CD4-positive, alpha-beta T cell treated with Interleukin-17A for 1 hour (primary cell): ENCODE results near the gene DUSP23.

Experiments
- DNase-seq: peaks from one replicate; pipeline ENCODE4 v3.0.0-alpha.2; 2020

The DUSP23 gene

DNA sequence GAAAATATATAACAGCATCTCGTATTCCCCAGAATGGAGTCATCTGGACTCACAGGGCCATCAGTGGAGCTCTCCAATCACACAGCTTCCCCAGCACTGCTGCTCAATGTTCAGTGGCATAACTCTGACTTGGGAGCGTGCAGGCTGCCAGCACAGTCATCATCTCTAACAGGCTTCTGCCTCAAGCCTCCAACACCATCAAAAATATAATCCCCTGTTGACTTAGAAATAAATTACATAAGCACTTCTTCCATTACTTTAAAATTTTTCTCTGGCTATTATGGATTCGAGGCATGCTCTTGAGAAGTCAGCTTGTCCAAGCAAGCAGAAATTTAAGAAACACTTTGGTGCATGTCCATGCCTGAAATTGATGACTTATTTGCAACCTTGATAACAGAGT, 6.2 kb downstream of the DUSP23 start:
- DNase-seq: no peak

DNA sequence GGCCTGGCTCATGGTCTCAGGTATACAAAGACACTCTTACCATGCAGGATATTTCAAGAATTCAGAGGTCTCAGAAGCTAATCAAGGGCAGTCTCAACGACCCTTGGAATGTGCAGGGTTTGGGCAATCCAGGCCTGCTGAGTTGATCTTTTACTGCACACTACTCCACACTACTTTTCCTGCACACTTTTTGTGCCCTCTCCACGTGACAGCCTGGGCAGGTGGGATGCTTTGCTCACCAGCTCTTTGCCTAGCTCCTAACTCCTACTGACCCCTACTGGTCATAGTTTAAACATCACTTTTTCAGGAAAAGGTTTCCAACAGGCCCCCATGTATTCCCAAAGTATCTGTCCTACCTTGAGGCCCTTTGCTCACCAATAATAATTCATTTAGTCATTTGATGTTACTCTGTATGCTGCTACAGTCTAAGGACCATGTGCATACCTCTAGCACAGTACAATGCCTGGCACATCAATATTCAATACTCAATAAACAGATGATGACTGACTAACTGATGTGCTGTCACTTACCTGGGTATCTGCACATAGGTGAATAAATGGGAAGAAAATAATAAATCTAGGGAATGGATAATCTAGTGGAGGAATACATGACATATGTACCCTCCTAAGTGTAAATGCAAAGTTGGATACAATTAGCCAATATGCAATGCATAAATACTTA, 9.6 kb downstream of the DUSP23 start:
- peak; percentile 38 for DNase-seq

DNA sequence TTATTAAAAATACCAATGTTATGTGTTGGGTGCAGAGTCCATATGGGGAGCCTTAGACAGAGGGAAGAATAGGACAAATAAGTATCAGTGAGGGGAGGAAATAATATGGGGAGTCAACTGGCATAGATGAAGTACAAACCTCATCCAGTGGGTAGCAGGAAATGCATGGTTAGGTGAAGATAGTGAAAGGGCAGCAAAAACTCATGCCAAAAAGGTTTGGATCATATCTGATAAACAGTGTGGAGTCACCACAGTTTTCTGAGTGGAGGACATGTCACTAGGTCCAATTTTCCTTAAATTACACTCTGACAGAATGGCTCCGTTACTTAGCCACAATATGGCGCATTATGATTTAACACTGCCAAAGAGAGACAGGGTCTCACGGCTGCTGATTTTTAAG, 10.3 kb downstream of the DUSP23 start:
- no peak for DNase-seq

DNA sequence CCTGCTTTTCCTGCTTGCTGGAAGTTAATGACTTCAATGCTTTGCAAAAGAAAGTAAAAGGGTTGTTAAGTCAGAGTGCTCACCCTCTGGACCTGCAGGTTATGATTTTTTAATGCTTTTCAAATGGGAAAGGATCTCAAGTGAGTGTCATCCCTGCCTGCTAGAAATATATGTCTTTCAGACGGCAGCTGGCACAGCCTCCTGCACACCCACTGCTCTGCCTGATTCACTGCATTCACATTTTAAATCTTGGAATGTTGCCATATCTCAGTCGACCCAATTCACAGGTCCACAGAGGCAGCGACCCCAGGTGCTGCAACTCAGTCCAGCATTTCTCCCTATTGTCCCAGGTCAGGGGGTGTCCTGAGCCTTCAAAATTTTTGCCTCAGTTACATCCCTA, 10.7 kb downstream of the DUSP23 start:
- DNase-seq: no peak

DNA sequence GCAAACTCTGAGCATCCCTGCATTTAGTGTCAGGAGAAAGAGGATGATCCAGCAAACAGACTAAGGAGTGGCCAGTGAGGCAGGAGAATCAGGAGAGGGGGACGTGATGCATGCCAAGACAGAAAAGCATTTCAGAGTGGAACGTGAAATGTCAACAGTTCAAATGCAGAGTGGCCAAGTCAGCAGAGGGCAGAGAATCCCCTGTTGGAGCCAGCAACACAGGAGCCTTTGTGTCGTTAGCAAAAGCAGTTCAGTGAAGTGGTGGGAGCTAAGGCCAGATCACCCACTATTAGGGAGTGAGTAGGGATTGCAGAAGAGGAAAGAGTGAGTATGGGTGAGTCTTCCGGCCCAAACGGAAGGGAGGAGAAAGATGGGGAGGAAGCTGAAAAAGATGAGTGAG, 14.8 kb downstream of the DUSP23 start:
- DNase-seq: no peak

DNA sequence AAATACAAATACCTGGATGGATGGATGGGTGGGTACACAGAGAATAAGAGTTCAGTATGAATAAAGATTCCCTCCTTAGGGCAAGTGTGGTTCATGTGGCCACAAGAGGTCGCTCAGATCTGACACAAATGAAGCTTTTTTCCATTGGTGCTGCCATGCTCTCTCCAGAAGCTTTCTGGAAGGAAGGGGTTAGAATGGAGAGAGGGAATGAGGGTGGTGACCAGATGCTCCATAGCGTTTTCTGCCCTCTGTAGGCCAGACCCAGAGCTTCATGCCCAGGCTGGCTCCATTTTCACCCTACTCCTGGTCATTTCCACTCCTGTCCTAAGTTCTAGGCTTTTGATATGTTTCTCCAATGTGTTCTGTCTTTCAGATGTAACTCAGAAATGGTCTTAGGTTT, 18.1 kb downstream of the DUSP23 start:
- peak; percentile 68 for DNase-seq

DNA sequence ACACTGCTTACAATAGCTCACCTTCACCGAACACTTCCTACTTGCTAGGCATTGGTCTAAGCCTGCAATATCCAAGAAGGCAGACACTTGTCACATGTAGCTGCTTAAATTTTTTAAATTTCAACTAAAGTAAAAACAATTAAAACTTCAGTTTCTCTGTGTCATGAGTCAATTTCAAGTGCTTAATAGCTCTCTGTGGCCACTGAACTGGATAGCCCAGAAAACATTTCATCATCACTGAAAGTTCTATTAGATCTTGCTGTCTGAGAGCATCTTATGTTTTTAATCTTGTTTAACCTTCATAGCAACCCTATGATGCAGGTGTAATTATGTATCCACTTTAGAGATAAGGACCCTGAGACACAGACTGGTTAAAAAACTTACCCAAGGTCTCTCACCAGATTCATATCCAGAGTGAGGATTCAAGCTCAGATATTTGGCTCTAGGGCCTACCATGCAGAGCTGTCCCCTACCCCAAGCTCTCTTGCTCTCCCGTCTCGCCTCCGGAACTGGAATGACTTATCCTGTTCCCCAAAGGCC, 18.8 kb downstream of the DUSP23 start:
- DNase-seq: no peak

DNA sequence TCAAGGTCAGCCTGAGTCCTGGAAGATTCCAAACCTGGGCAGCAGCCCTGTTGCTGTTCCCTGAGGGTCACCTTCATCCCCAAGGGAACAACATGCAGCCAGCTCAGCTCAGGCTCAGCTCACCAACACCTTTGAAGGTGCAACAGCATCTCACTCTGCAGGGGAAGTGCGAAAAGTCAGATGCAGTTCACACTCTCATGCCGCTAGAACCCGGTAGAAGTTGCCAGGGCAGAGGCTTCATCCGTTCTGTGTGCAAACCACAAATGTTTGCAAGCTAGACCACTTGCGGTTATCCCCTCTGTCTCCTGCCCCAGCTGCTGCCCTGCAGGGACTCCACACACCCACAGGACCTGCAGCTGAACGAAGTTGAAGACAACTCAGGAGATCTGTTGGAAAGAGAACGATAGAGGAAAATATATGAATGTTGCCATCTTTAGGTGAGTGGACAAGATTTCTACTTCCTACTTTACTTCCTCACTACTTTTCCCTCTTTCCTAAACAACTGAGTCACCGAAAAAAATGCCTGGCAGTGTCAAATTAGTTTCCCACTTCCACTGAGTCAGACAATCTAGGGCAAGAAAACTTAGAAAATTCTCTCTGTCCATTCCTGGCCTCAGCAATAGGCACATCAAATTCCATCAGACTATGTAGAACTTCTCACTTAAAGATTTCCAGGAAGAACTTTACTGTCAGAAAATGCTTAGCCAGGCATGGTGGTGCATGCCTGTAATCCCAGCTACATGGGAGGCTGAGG, 19.6 kb downstream of the DUSP23 start:
- peak; percentile 62 for DNase-seq

DNA sequence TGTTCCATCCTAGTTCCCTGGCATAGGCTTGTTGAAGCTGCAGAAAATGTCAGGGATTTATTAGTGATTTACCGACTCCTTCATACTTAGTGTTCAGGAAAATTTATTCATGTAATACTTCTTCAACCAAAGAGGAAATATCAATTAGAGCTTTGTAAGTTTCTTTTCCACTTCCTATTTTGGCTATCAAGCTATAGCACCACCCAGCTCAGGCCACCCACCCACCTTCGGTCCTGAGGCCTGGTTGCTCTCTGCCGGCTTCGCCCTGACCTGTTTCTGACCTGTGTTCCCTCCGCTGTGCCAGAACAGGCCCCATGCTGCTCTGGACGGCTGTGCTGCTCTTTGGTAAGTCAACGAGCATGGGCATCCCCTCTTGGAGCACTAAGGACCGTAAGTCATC, 21.3 kb downstream of the DUSP23 start, which contains the start of gene FCRL6:
TSS of gene FCRL6 (plus strand) at position 250 of the 400 bp plus-strand sequence. CDS start at position 315, 65 bp downstream.
- DNase-seq: no peak

DNA sequence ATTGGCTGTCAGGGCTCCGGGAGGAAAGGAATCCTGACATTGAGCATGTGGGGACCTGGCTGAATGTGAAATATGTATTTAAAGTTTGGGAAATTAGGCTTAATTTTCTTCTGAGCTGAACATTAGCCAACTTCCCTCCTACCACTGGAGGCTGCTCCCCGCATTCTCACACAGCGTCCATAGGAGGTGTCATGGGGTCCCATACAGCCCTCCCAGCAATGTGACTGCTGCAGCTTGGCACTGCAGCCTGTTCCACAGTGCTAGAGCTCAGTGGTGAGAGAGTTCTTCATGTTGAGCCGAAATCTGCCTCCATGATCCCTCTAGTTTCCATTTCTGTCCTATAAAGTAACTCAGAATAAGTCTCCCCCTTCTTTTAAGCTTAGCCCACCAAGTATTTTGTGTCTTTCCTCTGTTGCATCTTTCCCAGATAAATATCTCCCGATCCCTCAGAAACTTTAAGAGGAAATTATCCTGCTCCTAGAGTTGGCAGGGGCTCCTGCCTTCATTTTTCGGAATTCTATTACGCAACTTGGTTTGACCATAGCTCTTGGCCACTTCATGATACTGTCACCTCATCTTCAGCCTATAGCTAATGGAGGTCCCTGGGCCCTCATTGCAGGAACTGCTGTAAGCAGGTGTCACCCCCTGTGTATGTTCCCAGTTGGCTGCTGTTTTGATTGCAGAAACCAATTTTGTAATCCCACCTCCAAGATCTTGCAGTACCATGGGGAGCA, 23.4 kb downstream of the DUSP23 start:
- no peak for DNase-seq

DNA sequence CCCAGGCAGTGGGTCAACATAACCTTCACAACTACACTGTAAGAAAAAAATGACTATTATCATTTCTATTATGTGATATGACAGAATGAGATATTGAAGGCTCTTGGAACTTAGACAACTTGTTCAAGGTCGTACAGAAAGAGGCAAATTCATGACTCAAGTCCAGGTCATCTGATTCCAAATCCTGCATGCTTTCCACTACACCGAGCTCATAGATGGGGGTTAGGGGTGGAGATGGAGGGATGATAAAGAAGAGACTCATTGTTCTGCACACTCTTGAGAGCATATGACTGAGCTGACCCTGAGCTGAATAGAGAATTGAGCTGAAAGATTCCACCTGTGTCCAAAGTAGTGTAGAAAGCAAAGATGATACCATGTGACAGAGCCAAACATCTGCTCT, 24.2 kb downstream of the DUSP23 start:
- DNase-seq: no peak

DNA sequence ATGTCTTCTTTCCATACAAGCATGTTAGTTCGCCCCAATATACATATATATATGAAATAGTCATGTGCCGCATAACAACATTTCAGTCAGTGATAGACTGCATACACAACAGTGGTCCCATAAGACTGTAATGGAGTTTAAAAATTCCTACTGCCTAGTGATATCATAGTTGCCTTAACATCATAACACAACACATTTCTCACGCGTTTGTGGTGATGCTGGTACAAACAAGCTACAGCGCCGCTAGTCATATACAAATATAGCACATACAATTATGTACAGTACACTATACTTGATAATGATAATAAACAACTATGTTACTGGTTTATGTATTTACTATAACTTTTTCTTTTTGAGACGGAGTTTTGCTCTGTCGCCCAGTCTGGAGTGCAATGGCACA, 35.2 kb downstream of the DUSP23 start:
- DNase-seq: no peak

DNA sequence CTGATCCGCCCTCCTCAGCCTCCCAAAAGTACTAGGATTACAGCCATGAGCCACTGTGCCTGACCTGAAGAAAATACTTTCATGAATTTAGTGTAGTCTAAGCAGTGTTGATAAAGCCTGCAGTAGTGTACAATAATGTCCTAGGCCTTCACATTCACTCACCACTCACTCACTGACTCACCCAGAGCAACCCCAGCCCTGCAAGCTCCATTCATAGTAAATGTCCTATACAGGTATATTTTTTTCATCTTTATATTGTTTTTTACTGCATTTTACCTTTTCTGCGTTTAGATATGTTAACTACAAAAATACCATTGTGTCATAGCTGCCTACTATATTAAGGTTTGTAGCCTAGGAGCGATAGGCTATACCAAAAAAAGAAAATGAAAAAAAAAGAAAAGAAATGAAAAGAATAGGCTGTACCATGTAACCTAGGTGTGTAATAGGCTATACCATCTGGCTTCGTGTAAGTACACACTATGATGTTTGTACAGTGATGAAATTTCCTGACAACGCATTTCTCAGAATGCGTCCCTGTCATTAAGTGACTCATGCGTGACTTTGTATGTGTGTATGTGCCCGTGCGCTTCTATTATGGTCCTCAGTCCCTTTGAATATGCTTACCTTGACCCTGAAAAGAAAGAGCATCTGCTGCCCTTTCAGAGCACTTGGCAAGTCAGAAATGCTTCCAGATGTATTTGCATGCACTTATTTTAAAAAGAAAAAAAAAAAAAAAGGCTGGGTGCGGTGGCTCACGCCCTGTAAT, 36.7 kb downstream of the DUSP23 start:
- DNase-seq: no peak

DNA sequence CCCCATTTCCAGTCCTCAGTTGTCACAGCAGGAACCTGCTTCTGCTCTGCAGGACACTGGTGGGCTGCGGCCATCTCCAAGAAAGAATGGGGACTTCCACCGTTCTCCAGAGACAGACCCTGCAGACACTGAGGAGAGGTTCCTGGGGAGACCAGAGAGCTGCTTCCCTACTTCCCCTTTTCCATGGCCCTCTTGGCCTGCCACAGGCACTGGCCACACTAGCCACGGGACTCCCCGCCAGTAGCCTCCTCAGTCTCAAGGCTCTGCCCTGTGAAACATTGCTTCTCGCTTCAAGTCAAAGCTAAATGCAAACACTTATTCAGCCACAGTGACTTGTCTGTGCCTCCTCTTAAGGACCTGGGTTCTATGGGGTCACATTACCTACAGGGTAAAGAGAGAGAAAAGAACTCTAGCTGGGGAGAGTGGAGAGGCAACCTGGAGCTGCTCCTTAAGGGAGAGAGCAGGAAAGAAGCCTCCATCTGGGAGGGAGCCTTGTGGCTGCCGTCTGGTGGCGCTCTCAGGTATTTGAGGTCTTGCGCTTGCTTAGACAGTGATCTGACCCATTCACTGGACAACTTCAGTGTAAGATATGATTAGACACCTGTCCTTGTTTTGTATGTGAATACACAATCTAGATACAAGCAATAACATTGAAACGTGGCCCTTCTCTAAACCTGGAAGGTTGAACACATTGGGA, 40.6 kb downstream of the DUSP23 start:
- DNase-seq: no peak

DNA sequence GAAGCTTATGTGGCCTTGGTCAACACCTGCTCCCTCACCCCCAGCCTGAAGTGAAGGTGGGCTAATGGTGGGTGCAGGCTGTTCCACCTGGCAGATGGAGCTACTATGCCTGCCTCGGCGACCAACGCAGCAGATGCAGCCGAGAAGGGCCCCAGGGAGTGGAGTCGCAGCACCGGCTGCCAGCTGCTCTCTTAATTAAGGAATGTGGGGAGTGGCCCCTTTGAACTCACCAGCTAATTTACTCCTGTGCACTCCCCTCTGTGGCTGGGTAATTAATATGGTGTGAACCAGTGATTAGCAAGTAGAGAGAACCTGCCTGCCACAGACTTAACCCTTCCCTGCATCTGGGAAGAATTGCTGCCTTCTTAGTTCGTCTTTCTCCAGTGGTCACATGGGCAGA, 42.6 kb downstream of the DUSP23 start:
- no peak for DNase-seq

DNA sequence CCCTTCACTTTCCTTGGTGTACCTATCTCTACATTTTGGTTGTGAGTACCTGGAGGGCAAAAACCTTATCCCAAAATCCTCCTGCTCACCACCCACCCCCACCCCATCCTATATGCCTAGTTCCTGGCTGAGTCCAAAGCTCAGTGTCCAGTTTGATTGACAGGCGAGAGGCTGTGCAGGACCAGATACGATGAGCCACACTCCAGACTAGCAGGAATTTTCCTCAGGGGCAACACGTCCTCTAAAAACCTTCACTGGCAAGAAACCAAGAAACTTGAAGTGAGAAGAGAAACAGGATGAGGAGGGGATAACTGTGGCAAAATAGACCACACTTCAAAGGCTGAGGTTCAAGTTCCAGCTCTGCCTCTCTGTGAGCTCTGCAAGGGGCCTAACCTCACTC, 44.8 kb downstream of the DUSP23 start:
- no peak for DNase-seq

DNA sequence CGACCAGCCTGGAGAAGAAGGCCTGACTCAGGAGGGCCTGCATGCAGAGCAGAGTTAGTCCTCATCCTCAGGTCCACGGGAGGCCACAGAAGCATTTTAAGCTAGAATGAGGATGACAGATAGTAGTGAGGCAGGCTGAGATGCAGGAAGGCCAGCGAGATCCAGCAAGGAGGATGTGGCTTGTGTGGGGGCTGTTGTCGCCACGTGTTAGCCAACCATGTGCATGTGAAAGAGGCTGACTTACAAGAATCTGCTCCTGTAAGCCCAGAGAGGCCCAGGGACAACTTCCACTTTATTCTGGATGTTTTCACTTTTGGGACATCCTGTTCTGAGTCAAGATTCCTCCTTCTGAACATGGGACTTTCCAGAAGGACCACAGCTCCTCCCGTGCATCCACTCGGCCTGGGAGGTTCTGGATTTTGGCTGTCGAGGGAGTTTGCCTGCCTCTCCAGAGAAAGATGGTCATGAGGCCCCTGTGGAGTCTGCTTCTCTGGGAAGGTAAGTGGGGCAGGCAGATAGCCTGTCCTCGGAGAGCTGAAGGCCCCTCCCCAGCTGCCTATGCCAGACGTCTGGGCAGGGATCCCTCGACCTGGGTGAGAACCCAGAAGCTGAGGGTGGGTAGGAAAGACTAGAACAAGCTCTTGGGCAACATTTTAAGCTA, 45.8 kb downstream of the DUSP23 start, which contains the start of gene SLAMF8:
TSS of gene SLAMF8 (plus strand) at position 433 of the 661 bp plus-strand sequence. CDS start at position 459, 26 bp downstream.
- DNase-seq: peak; percentile 66

DNA sequence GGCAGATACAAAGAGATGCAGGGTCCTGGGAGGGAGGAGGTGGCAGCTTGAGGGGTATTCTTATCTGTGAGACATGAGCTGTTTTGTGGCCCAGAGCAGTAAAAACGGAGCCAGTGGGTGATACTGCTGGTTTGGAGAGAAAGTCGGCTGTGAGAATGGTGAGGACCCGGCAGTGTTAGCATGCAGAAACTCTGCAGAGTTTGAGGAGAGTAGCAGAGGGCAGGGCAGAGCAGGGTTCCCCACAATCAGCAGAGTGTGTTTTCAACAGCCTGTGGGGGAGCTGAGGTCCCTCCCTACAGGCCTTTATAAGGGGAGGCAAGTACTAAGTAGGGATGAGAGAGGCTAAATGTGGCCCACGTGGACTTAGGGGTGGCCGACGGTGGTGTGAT, 46.3 kb downstream of the DUSP23 start:
- DNase-seq: peak; percentile 14

DNA sequence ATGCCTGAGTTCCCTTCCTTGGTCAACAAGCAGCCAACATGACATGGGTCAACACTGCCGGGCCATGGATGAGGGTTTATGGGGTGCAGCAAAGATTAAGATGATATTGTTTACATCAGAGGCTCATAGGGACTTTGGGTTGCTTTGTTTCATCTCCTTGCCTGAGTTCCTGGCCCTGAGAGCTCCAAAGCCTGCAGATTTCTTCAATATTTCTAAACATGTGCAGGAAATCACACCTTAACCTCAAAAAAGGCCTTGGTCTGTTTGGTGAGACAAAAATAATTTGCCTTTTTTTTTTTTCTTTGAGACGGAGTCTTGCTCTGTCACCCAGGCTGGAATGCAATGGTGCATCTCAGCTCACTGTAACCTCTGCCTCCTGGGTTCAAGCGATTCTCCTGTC, 46.8 kb downstream of the DUSP23 start:
- DNase-seq: peak; percentile 58

DNA sequence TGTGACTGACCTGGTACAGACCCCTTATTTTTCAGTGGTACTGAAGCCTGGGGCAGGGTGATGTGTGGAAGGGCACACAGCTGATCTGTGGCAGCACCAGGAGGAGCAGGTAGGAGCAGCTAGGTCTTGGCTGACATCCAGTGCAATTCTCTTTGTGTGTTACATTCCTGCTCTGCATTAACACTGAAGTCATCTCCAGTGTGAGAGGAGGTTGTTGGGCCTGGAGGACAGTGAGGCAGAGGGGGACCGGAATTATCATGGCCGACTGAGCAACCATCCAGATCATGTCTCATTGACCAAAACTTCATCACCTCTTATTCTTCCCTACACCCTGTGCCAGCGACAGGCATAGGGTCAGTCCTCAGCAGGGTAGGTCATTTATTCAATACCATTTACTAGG, 47.4 kb downstream of the DUSP23 start:
- no peak for DNase-seq

DNA sequence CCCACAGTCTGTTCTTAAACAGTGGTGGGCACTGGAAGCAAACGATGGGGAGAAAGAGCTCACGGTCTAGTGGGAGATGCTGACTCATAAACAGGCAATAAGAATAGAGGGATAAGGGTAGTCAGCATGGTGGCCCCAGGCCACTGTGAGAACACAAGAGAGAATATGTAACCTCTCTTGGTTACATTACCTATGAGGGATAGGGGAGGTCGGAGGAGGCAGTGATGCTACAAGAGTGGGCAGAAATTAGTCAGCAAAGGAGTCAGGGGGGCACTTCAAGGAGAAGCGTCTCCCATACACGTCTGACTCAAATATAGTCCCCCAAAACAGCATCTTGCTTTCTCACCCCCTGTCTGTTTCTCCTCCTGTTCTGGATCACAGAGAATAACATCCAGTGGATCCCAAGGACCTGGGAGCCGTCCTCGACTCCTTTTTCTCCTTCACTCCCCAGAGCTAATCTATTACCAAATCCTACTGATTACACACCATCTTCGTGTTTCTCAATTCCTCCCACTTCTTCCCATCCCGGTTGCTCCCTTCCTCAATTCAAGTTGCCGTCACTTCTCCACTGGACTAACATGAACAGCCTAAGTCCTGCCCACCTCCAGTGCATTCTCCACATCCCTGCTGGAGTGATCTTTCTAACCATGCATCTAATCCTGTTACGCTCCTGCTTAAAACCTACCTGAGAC, 48.0 kb downstream of the DUSP23 start:
- DNase-seq: no peak
